ENCODE measurements around the gene DGKZ. TPM values are rescaled to one million over a fixed set of nuclear protein-coding genes. Genes with fewer than 3 reads are reported as not detected.
A peak's percentile ranks its signal among the peaks of the same experiment; 100 is the strongest.

The DGKZ gene
- total RNA-seq, 2 experiments from 2014 or later, result 82.9 to 89.2 TPM

GRCh38 chr11:46338636-46338987 is 8.7 kb upstream of the DGKZ start:
- Mint-ChIP-seq H3K27ac (peak overlapping the region; percentile 69), H3K27me3 (ENCODE audit: low read depth) (no peaks in the 10 kb centered on the region), H3K4me3 (peak overlapping the region; percentile 47), H3K4me1 (ENCODE audit: low read depth) (peaks cover 80% of the 10 kb centered on the region), H3K9me3 (no peaks in the 10 kb centered on the region), H3K36me3 (ENCODE audit: low read depth) (no peaks in the 10 kb centered on the region)
- CTCF ChIA-PET, result interaction anchor here (1.0 to 4.3 kb wide), 4 partner anchors 8 to 22 kb away, joined by 3 to 28 read pairs (median 4); no protein-coding TSS in a partner anchor
- no peak for DNase-seq
- intact Hi-C loops (cut with micrococcal nuclease), result no loop called here

- Mint-ChIP-seq H3K4me3 (no peak overlapping the region), H3K27me3 (ENCODE audit: low read depth) (no peaks in the 10 kb centered on the region), H3K36me3 (ENCODE audit: low read depth) (no peaks in the 10 kb centered on the region), H3K4me1 (ENCODE audit: low read depth) (peaks cover 80% of the 10 kb centered on the region), H3K9me3 (no peaks in the 10 kb centered on the region), H3K27ac (peak overlapping the region; percentile 69)
- intact Hi-C loops (cut with micrococcal nuclease), result no loop called here
- CTCF ChIA-PET, result interaction anchor here (0.6 to 4.3 kb wide), 6 partner anchors 9 to 100 kb away, joined by 3 to 28 read pairs (median 4); no protein-coding TSS in a partner anchor
- no peak for DNase-seq
These were observed 8.1 kb upstream of the DGKZ start for GRCh38 chr11:46338988-46339666.

- Mint-ChIP-seq H3K9me3 (no peaks in the 10 kb centered on the region), H3K36me3 (ENCODE audit: low read depth) (no peaks in the 10 kb centered on the region), H3K27ac (no peak overlapping the region), H3K4me3 (no peak overlapping the region), H3K4me1 (ENCODE audit: low read depth) (peaks cover 79% of the 10 kb centered on the region), H3K27me3 (ENCODE audit: low read depth) (no peaks in the 10 kb centered on the region)
- CTCF ChIA-PET, result interaction anchor here (0.6 to 14.1 kb wide), 5 partner anchors 8 to 100 kb away, joined by 3 to 148 read pairs (median 5); no protein-coding TSS in a partner anchor
- no peak for DNase-seq
- intact Hi-C loops (cut with micrococcal nuclease), result no loop called here
These were observed 7.4 kb upstream of the DGKZ start for GRCh38 chr11:46339816-46340215.

GRCh38 chr11:46341454-46341853 is 5.8 kb upstream of the DGKZ start:
- DNase-seq, result no peak
- CTCF ChIA-PET, result interaction anchor here (1.4 to 14.1 kb wide), 5 partner anchors 10 to 103 kb away, joined by 5 to 148 read pairs (median 12); no protein-coding TSS in a partner anchor
- intact Hi-C loops (cut with micrococcal nuclease), result no loop called here
- peaks cover 2% of the 10 kb centered on the region for H3K36me3 Mint-ChIP-seq (ENCODE audit: low read depth)
- H3K27ac Mint-ChIP-seq, result peak overlapping the region; percentile 6
- H3K27me3 Mint-ChIP-seq (ENCODE audit: low read depth), result no peaks in the 10 kb centered on the region
- no peak overlapping the region for H3K4me3 Mint-ChIP-seq
- no peaks in the 10 kb centered on the region for H3K9me3 Mint-ChIP-seq
- H3K4me1 Mint-ChIP-seq (ENCODE audit: low read depth), result peaks cover 78% of the 10 kb centered on the region

- Mint-ChIP-seq H3K27ac (peak overlapping the region; percentile 61), H3K36me3 (ENCODE audit: low read depth) (peaks cover 2% of the 10 kb centered on the region), H3K27me3 (ENCODE audit: low read depth) (no peaks in the 10 kb centered on the region), H3K4me3 (no peak overlapping the region), H3K4me1 (ENCODE audit: low read depth) (peaks cover 77% of the 10 kb centered on the region), H3K9me3 (no peaks in the 10 kb centered on the region)
- CTCF ChIA-PET, result interaction anchor here (1.4 to 14.1 kb wide), 6 partner anchors 10 to 103 kb away, joined by 5 to 148 read pairs (median 10); no protein-coding TSS in a partner anchor
- DNase-seq, result peak; percentile 58
- intact Hi-C loops (cut with micrococcal nuclease), result loop anchor here (1.0 kb wide), 1 partner anchor 10 kb away; no protein-coding TSS in a partner anchor
These were observed 5.0 kb upstream of the DGKZ start for GRCh38 chr11:46342239-46342638.

GRCh38 chr11:46343520-46343919 is 3.7 kb upstream of the DGKZ start:
- CTCF ChIA-PET, result interaction anchor here (0.6 to 14.1 kb wide), 10 partner anchors 10 to 378 kb away, joined by 3 to 368 read pairs (median 10); no protein-coding TSS in a partner anchor
- no peaks in the 10 kb centered on the region for H3K27me3 Mint-ChIP-seq (ENCODE audit: low read depth)
- H3K27ac Mint-ChIP-seq, result no peak overlapping the region

GRCh38 chr11:46345131-46345597 is 2.1 kb upstream of the DGKZ start:
- Mint-ChIP-seq H3K27ac (peak overlapping the region; percentile 79), H3K4me3 (peak overlapping the region; percentile 71), H3K36me3 (ENCODE audit: low read depth) (peaks cover 7% of the 10 kb centered on the region), H3K27me3 (ENCODE audit: low read depth) (no peaks in the 10 kb centered on the region), H3K9me3 (no peaks in the 10 kb centered on the region), H3K4me1 (ENCODE audit: low read depth) (peaks cover 72% of the 10 kb centered on the region)
- intact Hi-C loops (cut with micrococcal nuclease), result no loop called here
- DNase-seq, result peak; percentile 63
- CTCF ChIA-PET, result interaction anchor here (1.1 to 14.1 kb wide), 6 partner anchors 8 to 37 kb away, joined by 4 to 368 read pairs (median 14); no protein-coding TSS in a partner anchor

More at GRCh38 chr11:46343520-46343919, 3.7 kb upstream of the DGKZ start:
- H3K36me3 Mint-ChIP-seq (ENCODE audit: low read depth), result peaks cover 2% of the 10 kb centered on the region
- no peak overlapping the region for H3K4me3 Mint-ChIP-seq
- H3K4me1 Mint-ChIP-seq (ENCODE audit: low read depth), result peaks cover 66% of the 10 kb centered on the region
- H3K9me3 Mint-ChIP-seq, result no peaks in the 10 kb centered on the region
- no peak for DNase-seq
- intact Hi-C loops (cut with micrococcal nuclease), result no loop called here

- DNase-seq, result peak; percentile 65
- Mint-ChIP-seq H3K4me3 (peak overlapping the region; percentile 71), H3K36me3 (ENCODE audit: low read depth) (peaks cover 7% of the 10 kb centered on the region), H3K27ac (peak overlapping the region; percentile 79), H3K4me1 (ENCODE audit: low read depth) (peaks cover 80% of the 10 kb centered on the region), H3K27me3 (ENCODE audit: low read depth) (no peaks in the 10 kb centered on the region), H3K9me3 (no peaks in the 10 kb centered on the region)
- intact Hi-C loops (cut with micrococcal nuclease), result loop anchor here (1.0 to 2.0 kb wide), 7 partner anchors 10 to 355 kb away; partner anchors contain the start of genes ARHGAP1, PHF21A and ZNF408
- CTCF ChIA-PET, result interaction anchor here (1.2 to 14.1 kb wide), 6 partner anchors 7 to 44 kb away, joined by 3 to 368 read pairs (median 14); no protein-coding TSS in a partner anchor
These were observed 1.3 kb upstream of the DGKZ start for GRCh38 chr11:46345881-46346484.

- intact Hi-C loops (cut with micrococcal nuclease), result loop anchor here (1.0 to 2.0 kb wide), 7 partner anchors 13 to 353 kb away; partner anchors contain the start of genes ARHGAP1, ATG13, HARBI1 and PHF21A
- peaks cover 7% of the 10 kb centered on the region for H3K36me3 Mint-ChIP-seq (ENCODE audit: low read depth)
- DNase-seq, result no peak
These were observed 511 bp downstream of the DGKZ start for GRCh38 chr11:46347637-46348311.

GRCh38 chr11:46348566-46349401 is 1.5 kb downstream of the DGKZ start:
- H3K9me3 Mint-ChIP-seq, result no peaks in the 10 kb centered on the region
- CTCF ChIA-PET, result interaction anchor here (0.6 to 14.1 kb wide), 10 partner anchors 9 to 158 kb away, joined by 3 to 368 read pairs (median 4); no protein-coding TSS in a partner anchor
- H3K4me3 Mint-ChIP-seq, result peak overlapping the region; percentile 84
- peaks cover 80% of the 10 kb centered on the region for H3K4me1 Mint-ChIP-seq (ENCODE audit: low read depth)
- DNase-seq, result peak; percentile 79
- peaks cover 7% of the 10 kb centered on the region for H3K36me3 Mint-ChIP-seq (ENCODE audit: low read depth)
- intact Hi-C loops (cut with micrococcal nuclease), result no loop called here
- H3K27ac Mint-ChIP-seq, result peak overlapping the region; percentile 92
- no peaks in the 10 kb centered on the region for H3K27me3 Mint-ChIP-seq (ENCODE audit: low read depth)

More at GRCh38 chr11:46347637-46348311, 511 bp downstream of the DGKZ start:
- Mint-ChIP-seq H3K4me3 (peak overlapping the region; percentile 84), H3K27me3 (ENCODE audit: low read depth) (no peaks in the 10 kb centered on the region), H3K27ac (peak overlapping the region; percentile 92), H3K9me3 (no peaks in the 10 kb centered on the region), H3K4me1 (ENCODE audit: low read depth) (peaks cover 78% of the 10 kb centered on the region)
- CTCF ChIA-PET, result interaction anchor here (1.0 to 14.1 kb wide), 5 partner anchors 16 to 107 kb away, joined by 4 to 368 read pairs (median 50); no protein-coding TSS in a partner anchor

GRCh38 chr11:46350695-46351094 is 3.4 kb downstream of the DGKZ start:
- no peaks in the 10 kb centered on the region for H3K9me3 Mint-ChIP-seq
- peak overlapping the region; percentile 80 for H3K27ac Mint-ChIP-seq
- no peak overlapping the region for H3K4me3 Mint-ChIP-seq

More at GRCh38 chr11:46350695-46351094, 3.4 kb downstream of the DGKZ start:
- H3K27me3 Mint-ChIP-seq (ENCODE audit: low read depth), result no peaks in the 10 kb centered on the region
- DNase-seq, result no peak
- intact Hi-C loops (cut with micrococcal nuclease), result no loop called here
- CTCF ChIA-PET, result interaction anchor here (0.6 to 14.1 kb wide), 6 partner anchors 10 to 636 kb away, joined by 3 to 368 read pairs (median 39); no protein-coding TSS in a partner anchor
- H3K4me1 Mint-ChIP-seq (ENCODE audit: low read depth), result peaks cover 76% of the 10 kb centered on the region
- H3K36me3 Mint-ChIP-seq (ENCODE audit: low read depth), result peaks cover 5% of the 10 kb centered on the region

Measured in activated naive CD4-positive, alpha-beta T cell treated with anti-CD3 and anti-CD28 coated beads for 36 hours (primary cell).